ENCODE data around the gene RELA.
"Not testable (repeated sequence)": the region's sequence is repeated elsewhere in the genome, so short reads cannot be mapped to it uniquely, and the experiment has no call there.

Gene RELA

GRCh38 chr11:65662799-65663638 is at the start of gene RELA:
Gene RELA, minus strand, starts transcription at chr11:65662916. Its CDS starts 84 bp downstream, at chr11:65662832.
- Mint-ChIP-seq H3K27ac (peak within 1 kb of the TSS; percentile 90 to 98 (median 98)), H3K4me3 (peak within 1 kb of the TSS; percentile 89 to 90 (median 90)), H3K36me3 (ENCODE audit: low read depth) (peaks cover 25% of the 10 kb centered on the region), H3K4me1 (peaks cover 7% of the 10 kb centered on the region), H3K9me3 (no peaks in the 10 kb centered on the region), H3K27me3 (ENCODE audit: low read depth) (no peaks in the 10 kb centered on the region)
- no peak for TF ChIP-seq CTCF (IDR thresholded peaks at IDR 0.05; ENCODE audit: unreplicated experiment in 3 of 3)

GRCh38 chr11:65711785-65712632 is 49.3 kb upstream of the RELA start, which contains the start of gene KAT5:
Gene KAT5, plus strand, starts transcription at chr11:65712252. Its CDS starts 16 bp downstream, at chr11:65712268.
- Mint-ChIP-seq H3K4me3 (peak within 1 kb of the TSS; percentile 95 to 99 (median 97)), H3K36me3 (ENCODE audit: low read depth) (peaks cover 34% of the 10 kb centered on the region), H3K27ac (peak within 1 kb of the TSS; percentile 97 to 100 (median 100)), H3K9me3 (no peaks in the 10 kb centered on the region), H3K27me3 (ENCODE audit: low read depth) (no peaks in the 10 kb centered on the region), H3K4me1 (peaks cover 14% of the 10 kb centered on the region)
- TF ChIP-seq CTCF (IDR thresholded peaks at IDR 0.05; ENCODE audit: unreplicated experiment in 3 of 3) = peak; percentile 97 to 98 (median 97)

GRCh38 chr11:65710421-65710820 is 47.7 kb upstream of the RELA start:
- no peak overlapping the region for H3K4me3 Mint-ChIP-seq
- H3K9me3 Mint-ChIP-seq = no peaks in the 10 kb centered on the region
- H3K27ac Mint-ChIP-seq = no peak overlapping the region
- H3K4me1 Mint-ChIP-seq = peaks cover 14% of the 10 kb centered on the region
- TF ChIP-seq CTCF (IDR thresholded peaks at IDR 0.05; ENCODE audit: unreplicated experiment in 3 of 3) = no peak
- H3K27me3 Mint-ChIP-seq (ENCODE audit: low read depth) = no peaks in the 10 kb centered on the region
- peaks cover 23% of the 10 kb centered on the region for H3K36me3 Mint-ChIP-seq (ENCODE audit: low read depth)

GRCh38 chr11:65709661-65710060 is 46.9 kb upstream of the RELA start:
- no peak for TF ChIP-seq CTCF (IDR thresholded peaks at IDR 0.05; ENCODE audit: unreplicated experiment in 3 of 3)
- Mint-ChIP-seq H3K27ac (no peak overlapping the region), H3K4me1 (peaks cover 10% of the 10 kb centered on the region), H3K4me3 (peak overlapping the region in 1 of 3 experiments; percentile 12), H3K9me3 (no peaks in the 10 kb centered on the region), H3K36me3 (ENCODE audit: low read depth) (peaks cover 16% of the 10 kb centered on the region), H3K27me3 (ENCODE audit: low read depth) (no peaks in the 10 kb centered on the region)

GRCh38 chr11:65708451-65708850 is 45.7 kb upstream of the RELA start:
- peaks cover 7% of the 10 kb centered on the region for H3K36me3 Mint-ChIP-seq (ENCODE audit: low read depth)
- no peak for TF ChIP-seq CTCF (IDR thresholded peaks at IDR 0.05; ENCODE audit: unreplicated experiment in 3 of 3)
- H3K27ac Mint-ChIP-seq = no peak overlapping the region
- peaks cover 10% of the 10 kb centered on the region for H3K4me1 Mint-ChIP-seq
- H3K4me3 Mint-ChIP-seq = no peak overlapping the region
- H3K27me3 Mint-ChIP-seq (ENCODE audit: low read depth) = peaks cover 7% of the 10 kb centered on the region
- H3K9me3 Mint-ChIP-seq = no peaks in the 10 kb centered on the region

GRCh38 chr11:65707002-65707401 is 44.3 kb upstream of the RELA start:
- not testable (repeated sequence) for H3K4me1 Mint-ChIP-seq; H3K36me3 Mint-ChIP-seq (ENCODE audit: low read depth); H3K9me3 Mint-ChIP-seq
- peak overlapping the region in 1 of 3 experiments; percentile 19 for H3K4me3 Mint-ChIP-seq
- peaks cover 17% of the 10 kb centered on the region for H3K27me3 Mint-ChIP-seq (ENCODE audit: low read depth)
- H3K27ac Mint-ChIP-seq = peak overlapping the region in 1 of 3 experiments; percentile 33

All from nephron (organoid).